ENCODE results near the gene HSD17B3. TPM values are rescaled to one million over a fixed set of nuclear protein-coding genes. Genes with fewer than 3 reads are reported as not detected.

Gene HSD17B3
- polyA plus RNA-seq, 1 donor (not counting 4 experiments of a cell fraction or from before 2014, with no cell fraction given), result 0.17 TPM

- FAIRE-seq (peak; percentile 73), DNase-seq (ENCODE audit: low read depth, low spot score) (peak; percentile 62)
- Histone ChIP-seq H3K4me1 (ENCODE audit: control insufficient read depth, extremely low read depth, insufficient read depth, low read length) (peaks cover 20% of the 10 kb centered on the region), H3K9ac (ENCODE audit: control insufficient read depth, extremely low read depth, insufficient read depth, low read length) (no peak overlapping the region), H3K27me3 (ENCODE audit: control insufficient read depth, extremely low read depth, insufficient read depth, low read length) (no peaks in the 10 kb centered on the region), H2AFZ (ENCODE audit: control insufficient read depth, low read length) (no peak overlapping the region), H3K36me3 (ENCODE audit: control insufficient read depth in 2 of 2, extremely low read depth in 1 of 2, insufficient read depth in 2 of 2, low read length in 2 of 2) (no peaks in the 10 kb centered on the region), H3K4me2 (ENCODE audit: control insufficient read depth, extremely low read depth, insufficient read depth, low read depth, low read length) (peak overlapping the region; percentile 22), H4K20me1 (ENCODE audit: control insufficient read depth, extremely low read depth, insufficient read depth, low read length) (no peaks in the 10 kb centered on the region), H3K9me3 (ENCODE audit: control insufficient read depth, low read depth, low read length) (no peaks in the 10 kb centered on the region), H3K27ac (ENCODE audit: control insufficient read depth, insufficient read depth, low read length) (no peak overlapping the region), H3K4me3 (ENCODE audit: control insufficient read depth in 2 of 3, extremely low read depth in 1 of 3, insufficient read depth in 2 of 3, low read depth in 1 of 3, low read length in 3 of 3) (no peak overlapping the region), H3K9me1 (ENCODE audit: control insufficient read depth, extremely low read depth, insufficient read depth, low read length) (no peaks in the 10 kb centered on the region), H3K79me2 (ENCODE audit: control insufficient read depth, insufficient read depth, low read length) (no peaks in the 10 kb centered on the region)
- dilution Hi-C loops (cut with MboI; ENCODE audit: extremely low pct_ligation_motif_present, low sequenced_read_pairs), result no loop called here
- no peak for TF ChIP-seq CTCF (optimal IDR thresholded peaks at IDR 0.05 in 1 of 3, IDR thresholded peaks at IDR 0.05 in 1 of 3, conservative IDR thresholded peaks at IDR 0.05 in 1 of 3; ENCODE audit: extremely low read depth in 1 of 3, insufficient read depth in 2 of 3, low read length in 3 of 3)
- TF ChIP-seq EZH2 (IDR thresholded peaks at IDR 0.05; ENCODE audit: low read length), result no peak
Observed at GRCh38 chr9:96331236-96331947, 29.4 kb upstream of the HSD17B3 start.

- Histone ChIP-seq H4K20me1 (ENCODE audit: control insufficient read depth, extremely low read depth, insufficient read depth, low read length) (no peaks in the 10 kb centered on the region), H3K36me3 (ENCODE audit: control insufficient read depth in 2 of 2, extremely low read depth in 1 of 2, insufficient read depth in 2 of 2, low read length in 2 of 2) (no peaks in the 10 kb centered on the region), H3K9me1 (ENCODE audit: control insufficient read depth, extremely low read depth, insufficient read depth, low read length) (no peaks in the 10 kb centered on the region), H2AFZ (ENCODE audit: control insufficient read depth, low read length) (no peak overlapping the region), H3K27ac (ENCODE audit: control insufficient read depth, insufficient read depth, low read length) (no peak overlapping the region), H3K4me3 (ENCODE audit: control insufficient read depth in 2 of 3, extremely low read depth in 1 of 3, insufficient read depth in 2 of 3, low read depth in 1 of 3, low read length in 3 of 3) (no peak overlapping the region), H3K27me3 (ENCODE audit: control insufficient read depth, extremely low read depth, insufficient read depth, low read length) (no peaks in the 10 kb centered on the region), H3K79me2 (ENCODE audit: control insufficient read depth, insufficient read depth, low read length) (no peaks in the 10 kb centered on the region), H3K4me1 (ENCODE audit: control insufficient read depth, extremely low read depth, insufficient read depth, low read length) (peaks cover 15% of the 10 kb centered on the region), H3K9me3 (ENCODE audit: control insufficient read depth, low read depth, low read length) (no peaks in the 10 kb centered on the region), H3K9ac (ENCODE audit: control insufficient read depth, extremely low read depth, insufficient read depth, low read length) (no peak overlapping the region), H3K4me2 (ENCODE audit: control insufficient read depth, extremely low read depth, insufficient read depth, low read depth, low read length) (no peak overlapping the region)
- DNase-seq (ENCODE audit: low read depth, low spot score) (peak; percentile 5), FAIRE-seq (no peak)
- dilution Hi-C loops (cut with MboI; ENCODE audit: extremely low pct_ligation_motif_present, low sequenced_read_pairs), result no loop called here
- peak; percentile 50 to 72 (median 61) for TF ChIP-seq CTCF (optimal IDR thresholded peaks at IDR 0.05 in 1 of 3, IDR thresholded peaks at IDR 0.05 in 1 of 3, conservative IDR thresholded peaks at IDR 0.05 in 1 of 3; ENCODE audit: extremely low read depth in 1 of 3, insufficient read depth in 2 of 3, low read length in 3 of 3)
- TF ChIP-seq EZH2 (IDR thresholded peaks at IDR 0.05; ENCODE audit: low read length), result no peak
Observed at GRCh38 chr9:96327694-96328352, 25.8 kb upstream of the HSD17B3 start.
